CD4-positive, alpha-beta T cell (primary cell): ENCODE measurements around the gene PPOX. TPM values are rescaled to one million over a fixed set of nuclear protein-coding genes. Genes with fewer than 3 reads are reported as not detected.

ENCODE experiments used
- ATAC-seq: fragments of 200-7000 bp; cut with Tn5 transposase; one replicate; pipeline ENCODE4 v1.10.0; 2022; ENCODE audit warnings: mild to moderate bottlenecking; ENCODE audit not compliant: poor library complexity
- CTCF ChIA-PET: fragments of 350-600 bp; sonication (Branson Sonifier 250); formaldehyde crosslinking; loops from one replicate; lab custom pipeline; 2021; ENCODE audit warnings: antibody characterized with exemption, inconsistent platforms; lab: Charles Lee
- POLR2A ChIA-PET: fragments of 350-600 bp; sonication (Branson Sonifier 250); formaldehyde crosslinking; loops from one replicate; lab custom pipeline; 2021; ENCODE audit warnings: antibody characterized with exemption, inconsistent platforms; lab: Charles Lee
- DNase-seq, 14 experiments: peaks; one replicate each; pipeline ENCODE4 v3.0.0-alpha.2; 2013 to 2020; ENCODE audit warnings: mixed read lengths in 2 of 14
- H3K27ac ChIP-seq, 2 donors: one replicate each; pipeline versions ENCODE4 v1.5.1 to v1.7.0; 2013; ENCODE audit warnings: low read length in 2 of 2, low read depth in 1 of 2, mild to moderate bottlenecking in 1 of 2
- H3K27me3 ChIP-seq, 2 experiments: 1 replicate in 1 of 2; 2 replicates in 1 of 2; pipeline versions ENCODE4 v1.6.1 to v1.7.0; 2013; ENCODE audit warnings: low read length in 2 of 2, control low read depth in 1 of 2, mild to moderate bottlenecking in 1 of 2, moderate library complexity in 1 of 2; ENCODE audit not compliant: insufficient read depth in 2 of 2, control insufficient read depth in 1 of 2
- H3K36me3 ChIP-seq: one replicate; pipeline ENCODE4 v1.6.1; 2013; ENCODE audit warnings: low read length, control low read depth; ENCODE audit not compliant: insufficient read depth
- H3K4me1 ChIP-seq: one replicate; pipeline ENCODE4 v1.6.1; 2013; ENCODE audit warnings: low read length, control low read depth; ENCODE audit not compliant: insufficient read depth
- H3K4me3 ChIP-seq: one replicate; pipeline ENCODE4 v1.5.1; 2013; ENCODE audit warnings: mild to moderate bottlenecking, low read length, moderate library complexity
- H3K9me3 ChIP-seq, 2 experiments: 1 replicate in 1 of 2; 2 replicates in 1 of 2; pipeline versions ENCODE4 v1.6.1 to v1.7.0; 2013; ENCODE audit warnings: low read length in 2 of 2, mild to moderate bottlenecking in 2 of 2, control low read depth in 1 of 2, moderate library complexity in 1 of 2; ENCODE audit not compliant: control insufficient read depth in 1 of 2, insufficient read depth in 1 of 2
- H3K27ac Mint-ChIP-seq: one replicate; pipeline ENCODE4 v1.8.0; 2020; ENCODE audit warnings: mixed read lengths
- H3K27me3 Mint-ChIP-seq: one replicate; pipeline ENCODE4 v1.8.0; 2021; ENCODE audit warnings: mixed read lengths
- H3K36me3 Mint-ChIP-seq: one replicate; pipeline ENCODE4 v1.8.0; 2021; ENCODE audit warnings: low read depth, mixed read lengths
- H3K4me1 Mint-ChIP-seq: one replicate; pipeline ENCODE4 v1.8.0; 2021; ENCODE audit warnings: low read depth, mixed read lengths
- H3K4me3 Mint-ChIP-seq: one replicate; pipeline ENCODE4 v1.8.0; 2020; ENCODE audit warnings: mild to moderate bottlenecking, mixed read lengths
- H3K9me3 Mint-ChIP-seq: one replicate; pipeline ENCODE4 v1.8.0; 2020; ENCODE audit warnings: mixed read lengths
- intact Hi-C, 2 experiments: fragments of 100-400 bp; cut with DNase I in 1 of 2; cut with micrococcal nuclease in 1 of 2; formaldehyde crosslinking; loops; one replicate each; pipeline versions ENCODE4 v1.15.1 to v1.9.0; 2023 to 2025; cut with DNase I, micrococcal nuclease
- total RNA-seq, 174 experiments: library from RNA in 2 of 174; stranded (reverse) in 2 of 174; gene quantifications; one replicate each; pipeline ENCODE4 v1.2.3 and lab custom pipeline; 2021 to 2026
- TF ChIP-seq, protein P1 (sequence below): fragments of 200-600 bp; IDR thresholded peaks from one replicate; pipeline ENCODE4 v1.8.0; 2022; ENCODE audit warnings: antibody characterized with exemption, mild to moderate bottlenecking

PPOX gene
- total RNA-seq, 2 experiments from 2014 or later, result 28.6 to 31.5 TPM

DNA sequence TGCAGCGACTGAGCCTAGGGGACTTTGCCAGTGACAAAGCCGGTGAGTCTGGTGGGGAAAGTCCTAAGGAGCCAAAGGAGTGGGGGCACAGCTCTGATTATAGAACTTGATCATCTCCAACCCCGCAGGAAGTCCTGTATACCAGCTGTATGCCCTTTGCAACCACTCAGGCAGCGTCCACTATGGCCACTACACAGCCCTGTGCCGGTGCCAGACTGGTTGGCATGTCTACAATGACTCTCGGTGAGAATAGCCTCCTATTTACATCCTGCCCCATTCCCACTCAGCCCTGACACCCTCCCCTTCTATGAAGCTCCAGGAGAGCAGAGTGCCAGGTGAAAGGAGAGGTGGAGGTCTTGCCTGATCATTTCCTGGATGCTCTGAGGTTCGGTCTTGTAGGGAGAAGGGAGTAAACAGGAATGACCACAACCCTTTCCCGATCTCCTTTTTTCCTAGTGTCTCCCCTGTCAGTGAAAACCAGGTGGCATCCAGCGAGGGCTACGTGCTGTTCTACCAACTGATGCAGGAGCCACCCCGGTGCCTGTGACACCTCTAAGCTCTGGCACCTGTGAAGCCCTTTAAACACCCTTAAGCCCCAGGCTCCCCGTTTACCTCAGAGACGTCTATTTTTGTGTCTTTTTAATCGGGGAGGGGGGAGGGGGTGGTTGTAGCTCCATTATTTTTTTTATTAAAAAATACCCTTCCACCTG lies 1.2 kb upstream of the PPOX start:
- Mint-ChIP-seq H3K4me1 (peaks cover 71% of the 10 kb centered on the region), H3K36me3 (peaks cover 64% of the 10 kb centered on the region), H3K4me3 (peak overlapping the region; percentile 60), H3K27me3 (no peaks in the 10 kb centered on the region), H3K9me3 (no peaks in the 10 kb centered on the region), H3K27ac (peak overlapping the region; percentile 98)
- ChIA-PET POLR2A (interaction anchor here (0.6 to 3.6 kb wide), 23 partner anchors 7 to 914 kb away, joined by 3 to 58 read pairs (median 9); partner anchors contain the start of genes ARHGAP30, B4GALT3, DEDD and F11R), CTCF (interaction anchor here (0.9 to 4.3 kb wide), 17 partner anchors 10 to 203 kb away, joined by 3 to 28 read pairs (median 5); partner anchors contain the start of genes B4GALT3, CFAP126, DEDD and NDUFS2)
- TF ChIP-seq, protein P1, sequence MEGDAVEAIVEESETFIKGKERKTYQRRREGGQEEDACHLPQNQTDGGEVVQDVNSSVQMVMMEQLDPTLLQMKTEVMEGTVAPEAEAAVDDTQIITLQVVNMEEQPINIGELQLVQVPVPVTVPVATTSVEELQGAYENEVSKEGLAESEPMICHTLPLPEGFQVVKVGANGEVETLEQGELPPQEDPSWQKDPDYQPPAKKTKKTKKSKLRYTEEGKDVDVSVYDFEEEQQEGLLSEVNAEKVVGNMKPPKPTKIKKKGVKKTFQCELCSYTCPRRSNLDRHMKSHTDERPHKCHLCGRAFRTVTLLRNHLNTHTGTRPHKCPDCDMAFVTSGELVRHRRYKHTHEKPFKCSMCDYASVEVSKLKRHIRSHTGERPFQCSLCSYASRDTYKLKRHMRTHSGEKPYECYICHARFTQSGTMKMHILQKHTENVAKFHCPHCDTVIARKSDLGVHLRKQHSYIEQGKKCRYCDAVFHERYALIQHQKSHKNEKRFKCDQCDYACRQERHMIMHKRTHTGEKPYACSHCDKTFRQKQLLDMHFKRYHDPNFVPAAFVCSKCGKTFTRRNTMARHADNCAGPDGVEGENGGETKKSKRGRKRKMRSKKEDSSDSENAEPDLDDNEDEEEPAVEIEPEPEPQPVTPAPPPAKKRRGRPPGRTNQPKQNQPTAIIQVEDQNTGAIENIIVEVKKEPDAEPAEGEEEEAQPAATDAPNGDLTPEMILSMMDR, result no peak
- Histone ChIP-seq H3K4me1 (peaks cover 52% of the 10 kb centered on the region), H3K36me3 (peaks cover 44% of the 10 kb centered on the region), H3K4me3 (peak overlapping the region; percentile 95), H3K27ac (peak overlapping the region; percentile 85 to 86), H3K9me3 (no peaks in the 10 kb centered on the region), H3K27me3 (no peaks in the 10 kb centered on the region)
- DNase-seq (no peak), ATAC-seq (no peak)
- intact Hi-C loops, result loop anchor here (5.0 kb wide), 1 partner anchor 33 kb away; the partner anchor contains the start of gene DEDD (in 2 of the 2)

DNA sequence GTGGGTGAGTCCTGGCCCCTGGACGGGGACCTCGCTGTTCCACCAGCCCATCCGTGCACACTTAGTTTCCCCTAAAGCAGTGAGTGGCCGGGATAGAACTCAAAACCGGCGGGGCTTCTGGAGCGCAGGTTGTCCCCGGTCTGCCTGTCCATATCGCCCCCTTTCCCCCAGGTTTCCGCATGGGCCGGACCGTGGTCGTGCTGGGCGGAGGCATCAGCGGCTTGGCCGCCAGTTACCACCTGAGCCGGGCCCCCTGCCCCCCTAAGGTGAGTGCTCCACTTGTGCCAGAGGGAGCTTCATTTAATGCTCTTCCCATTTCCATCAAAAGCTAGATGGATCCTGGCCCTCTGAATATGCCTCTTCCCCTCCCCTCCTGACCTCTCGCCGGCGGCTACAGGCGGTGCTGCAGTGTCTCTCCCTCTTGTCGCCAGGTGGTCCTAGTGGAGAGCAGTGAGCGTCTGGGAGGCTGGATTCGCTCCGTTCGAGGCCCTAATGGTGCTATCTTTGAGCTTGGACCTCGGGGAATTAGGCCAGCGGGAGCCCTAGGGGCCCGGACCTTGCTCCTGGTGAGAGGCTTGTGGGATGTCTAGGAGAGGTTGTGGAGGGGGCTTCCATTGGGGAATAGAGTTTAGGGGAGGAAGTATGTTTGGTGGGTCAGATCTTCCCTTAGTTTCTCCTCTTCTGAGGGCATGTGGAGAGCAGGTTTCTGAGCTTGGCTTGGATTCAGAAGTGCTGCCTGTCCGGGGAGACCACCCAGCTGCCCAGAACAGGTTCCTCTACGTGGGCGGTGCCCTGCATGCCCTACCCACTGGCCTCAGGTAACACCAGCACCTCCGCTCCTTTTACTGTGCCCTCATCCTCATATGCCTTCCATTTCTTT lies 683 bp downstream of the PPOX start:
- Histone ChIP-seq H3K4me1 (peaks cover 34% of the 10 kb centered on the region), H3K27me3 (no peaks in the 10 kb centered on the region), H3K9me3 (no peaks in the 10 kb centered on the region), H3K36me3 (peaks cover 58% of the 10 kb centered on the region), H3K4me3 (peak overlapping the region; percentile 95), H3K27ac (peak overlapping the region; percentile 69 to 86)
- Mint-ChIP-seq H3K36me3 (peaks cover 70% of the 10 kb centered on the region), H3K9me3 (no peaks in the 10 kb centered on the region), H3K27me3 (no peaks in the 10 kb centered on the region), H3K27ac (peak overlapping the region; percentile 98), H3K4me1 (peaks cover 59% of the 10 kb centered on the region), H3K4me3 (peak overlapping the region; percentile 93)
- POLR2A ChIA-PET, result interaction anchor here (1.0 to 3.6 kb wide), 19 partner anchors 9 to 215 kb away, joined by 3 to 58 read pairs (median 14); partner anchors contain the start of genes ARHGAP30, B4GALT3, DEDD and NDUFS2
- CTCF ChIA-PET, result interaction anchor here (0.6 to 4.3 kb wide), 16 partner anchors 10 to 201 kb away, joined by 3 to 28 read pairs (median 8); partner anchors contain the start of genes APOA2, B4GALT3, CFAP126 and DEDD
- TF ChIP-seq, protein P1, result no peak
- DNase-seq, result no peak
- no peak for ATAC-seq
- intact Hi-C loops, result loop anchor here (2.0 to 5.0 kb wide), 2 partner anchors 18 to 35 kb away; partner anchors contain the start of gene DEDD (in 2 of the 2)

DNA sequence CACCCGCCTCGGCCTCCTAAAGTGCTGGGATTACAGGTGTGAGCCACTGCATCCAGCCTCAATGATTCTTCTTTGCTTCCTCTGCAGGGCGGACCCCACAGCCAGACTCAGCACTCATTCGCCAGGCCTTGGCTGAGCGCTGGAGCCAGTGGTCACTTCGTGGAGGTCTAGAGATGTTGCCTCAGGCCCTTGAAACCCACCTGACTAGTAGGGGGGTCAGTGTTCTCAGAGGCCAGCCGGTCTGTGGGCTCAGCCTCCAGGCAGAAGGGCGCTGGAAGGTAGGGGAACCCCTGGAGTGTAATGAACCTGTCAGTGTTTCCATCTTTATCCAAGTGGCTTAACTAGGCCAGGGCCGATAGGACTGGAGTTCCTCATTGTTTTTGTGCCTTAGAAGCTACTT lies 2.7 kb downstream of the PPOX start:
- no peak for ATAC-seq
- Mint-ChIP-seq H3K27me3 (no peaks in the 10 kb centered on the region), H3K4me1 (peaks cover 55% of the 10 kb centered on the region), H3K36me3 (peaks cover 72% of the 10 kb centered on the region), H3K9me3 (no peaks in the 10 kb centered on the region), H3K4me3 (peak overlapping the region; percentile 34), H3K27ac (no peak overlapping the region)
- no peak for DNase-seq
- Histone ChIP-seq H3K4me3 (no peak overlapping the region), H3K9me3 (no peaks in the 10 kb centered on the region), H3K27me3 (no peaks in the 10 kb centered on the region), H3K4me1 (peaks cover 45% of the 10 kb centered on the region), H3K27ac (no peak overlapping the region), H3K36me3 (peaks cover 59% of the 10 kb centered on the region)
- TF ChIP-seq, protein P1, result no peak
- ChIA-PET CTCF (interaction anchor here (0.6 kb wide), 1 partner anchor 19 kb away, joined by 6 read pairs; no protein-coding TSS in a partner anchor), POLR2A (interaction anchor here (3.2 kb wide), 1 partner anchor 14 kb away, joined by 17 read pairs; no protein-coding TSS in a partner anchor)
- intact Hi-C loops, result loop anchor here (2.0 to 5.0 kb wide), 2 partner anchors 30 to 37 kb away; partner anchors contain the start of genes DEDD (in 2 of the 2) and ADAMTS4 (in 1 of the 2)
